HFF-Myc (cell line): ENCODE data around the gene HAAO.
A peak's percentile ranks its signal among the peaks of the same experiment; 100 is the strongest.

Experiments
- DNase-seq: peaks from one replicate; pipeline ENCODE4 v3.0.0-alpha.2; 2011; ENCODE audit warnings: low read depth; ENCODE audit errors: extremely low read depth
- H3K4me3 ChIP-seq: replicated peaks from 2 replicates; pipeline ENCODE4 v1.5.1; 2011; ENCODE audit warnings: low read depth, mild to moderate bottlenecking, control low read depth, low read length
- CTCF ChIP-seq: IDR thresholded peaks from 2 replicates; pipeline ENCODE4 v1.5.1; 2012; ENCODE audit warnings: mild to moderate bottlenecking, low read depth, low read length, control low read depth; ENCODE audit errors: missing control alignments

Gene HAAO

GRCh38 chr2:42724886-42725285 lies 67.5 kb downstream of the HAAO start:
- no peak for TF ChIP-seq CTCF
- DNase-seq: no peak
- H3K4me3 ChIP-seq: no peak overlapping the region

- DNase-seq: no peak
- TF ChIP-seq CTCF: no peak
- no peak overlapping the region for H3K4me3 ChIP-seq
Observed at GRCh38 chr2:42723465-42723864, 68.9 kb downstream of the HAAO start.

GRCh38 chr2:42722320-42723190 lies 69.8 kb downstream of the HAAO start:
- DNase-seq: peak; percentile 25
- no peak for TF ChIP-seq CTCF
- H3K4me3 ChIP-seq: no peak overlapping the region

GRCh38 chr2:42721898-42722297 lies 70.5 kb downstream of the HAAO start:
- DNase-seq: no peak
- H3K4me3 ChIP-seq: no peak overlapping the region
- TF ChIP-seq CTCF: no peak
